ENCODE measurements around the gene DTX1. TPM values are rescaled to one million over a fixed set of nuclear protein-coding genes. Genes with fewer than 3 reads are reported as not detected.
"Not testable (repeated sequence)": the region's sequence is repeated elsewhere in the genome, so short reads cannot be mapped to it uniquely, and the experiment has no call there.

The DTX1 gene
- total RNA-seq, 4 donors from 2014 or later: 0.49 to 1.1 (median 0.77) TPM

- no peaks in the 10 kb centered on the region for H3K4me1 ChIP-seq
- no peak for DNase-seq
- no peak for ATAC-seq
- H3K9me3 ChIP-seq: no peaks in the 10 kb centered on the region
- in situ Hi-C loops (cut with MboI; ENCODE audit: low sequenced_read_pairs in 4 of 4): no loop called here
- no peak overlapping the region for H3K27ac ChIP-seq
- H3K4me3 ChIP-seq: no peak overlapping the region
- intact Hi-C loops (cut with DNase I; ENCODE audit: low total_unique reads): no loop called here
- no peak for TF ChIP-seq POLR2A (IDR thresholded peaks at IDR 0.05)
- no peak for TF ChIP-seq CTCF (IDR thresholded peaks at IDR 0.05 in 4 of 5, conservative IDR thresholded peaks at IDR 0.05 in 1 of 5)
- H3K36me3 ChIP-seq: no peaks in the 10 kb centered on the region
- peaks cover 0 to 3% (median 0%) of the 10 kb centered on the region in 3 donors for H3K27me3 ChIP-seq
Observed at GRCh38 chr12:113113397-113113796, 56.9 kb downstream of the DTX1 start.

GRCh38 chr12:113114447-113115178 is 58.1 kb downstream of the DTX1 start:
- in situ Hi-C loops (cut with MboI; ENCODE audit: low sequenced_read_pairs in 4 of 4): no loop called here
- TF ChIP-seq POLR2A (IDR thresholded peaks at IDR 0.05) (no peak), CTCF (IDR thresholded peaks at IDR 0.05 in 4 of 5, conservative IDR thresholded peaks at IDR 0.05 in 1 of 5) (no peak)
- intact Hi-C loops (cut with DNase I; ENCODE audit: low total_unique reads): no loop called here
- H3K4me3 ChIP-seq: no peak overlapping the region
- peaks cover 0 to 3% (median 0%) of the 10 kb centered on the region in 3 donors for H3K27me3 ChIP-seq
- H3K9me3 ChIP-seq: no peaks in the 10 kb centered on the region
- ATAC-seq: no peak
- no peaks in the 10 kb centered on the region for H3K36me3 ChIP-seq
- DNase-seq: no peak
- H3K4me1 ChIP-seq: no peaks in the 10 kb centered on the region
- no peak overlapping the region for H3K27ac ChIP-seq

GRCh38 chr12:113115455-113116126 is 59.1 kb downstream of the DTX1 start:
- H3K27ac ChIP-seq: no peak overlapping the region
- no peaks in the 10 kb centered on the region for H3K4me1 ChIP-seq
- in situ Hi-C loops (cut with MboI; ENCODE audit: low sequenced_read_pairs in 4 of 4): no loop called here
- ATAC-seq (no peak), DNase-seq (no peak)
- H3K9me3 ChIP-seq: no peaks in the 10 kb centered on the region
- intact Hi-C loops (cut with DNase I; ENCODE audit: low total_unique reads): no loop called here
- H3K27me3 ChIP-seq: peaks cover 0 to 3% (median 0%) of the 10 kb centered on the region in 3 donors
- H3K4me3 ChIP-seq: no peak overlapping the region
- H3K36me3 ChIP-seq: no peaks in the 10 kb centered on the region
- no peak for TF ChIP-seq POLR2A (IDR thresholded peaks at IDR 0.05)
- TF ChIP-seq CTCF (IDR thresholded peaks at IDR 0.05 in 4 of 5, conservative IDR thresholded peaks at IDR 0.05 in 1 of 5): no peak

GRCh38 chr12:113116875-113117274 is 60.3 kb downstream of the DTX1 start:
- Histone ChIP-seq H3K4me1 (no peaks in the 10 kb centered on the region), H3K36me3 (no peaks in the 10 kb centered on the region), H3K27ac (no peak overlapping the region), H3K9me3 (no peaks in the 10 kb centered on the region), H3K4me3 (no peak overlapping the region), H3K27me3 (peaks cover 0 to 3% (median 0%) of the 10 kb centered on the region in 3 donors)
- ATAC-seq (no peak), DNase-seq (no peak)
- intact Hi-C loops (cut with DNase I; ENCODE audit: low total_unique reads): no loop called here
- no peak for TF ChIP-seq POLR2A (IDR thresholded peaks at IDR 0.05)
- TF ChIP-seq CTCF (IDR thresholded peaks at IDR 0.05 in 4 of 5, conservative IDR thresholded peaks at IDR 0.05 in 1 of 5): no peak
- in situ Hi-C loops (cut with MboI; ENCODE audit: low sequenced_read_pairs in 4 of 4): no loop called here

- H3K4me3 ChIP-seq; H3K27me3 ChIP-seq; H3K27ac ChIP-seq; H3K36me3 ChIP-seq; in situ Hi-C loops (cut with MboI; ENCODE audit: low sequenced_read_pairs in 4 of 4); H3K9me3 ChIP-seq; H3K4me1 ChIP-seq; intact Hi-C loops (cut with DNase I; ENCODE audit: low total_unique reads); DNase-seq; ATAC-seq: not testable (repeated sequence)
Observed at GRCh38 chr12:113117684-113118083, 61.2 kb downstream of the DTX1 start.
